HepG2 (cell line): Measurements from ENCODE around the gene UBE2O. TPM values are rescaled to one million over a fixed set of nuclear protein-coding genes. Genes with fewer than 3 reads are reported as not detected.

Experiments used
- ATAC-seq: fragments of 200-7000 bp; cut with Tn5 transposase; 3 replicates; pipeline ENCODE4 v1.9.1; 2020; ENCODE audit warnings: mild to moderate bottlenecking, moderate library complexity
- BruUV-seq: library from RNA; stranded (reverse); fragments of 400-500 nt; replicated peaks from 2 replicates; lab custom pipeline; 2021; lab: Mats Ljungman, UMichigan
- CTCF ChIA-PET: fragments of 300-600 bp; formaldehyde crosslinking; extraction: SDS; loops from one replicate; lab custom pipeline; 2021; ENCODE audit warnings: low total read pairs, inconsistent platforms, low intra/inter-chr PET ratio; lab: Yijun Ruan, JAX
- POLR2A ChIA-PET: fragments of 350-600 bp; sonication (Branson Sonifier 250); formaldehyde crosslinking; loops from one replicate; lab custom pipeline; 2020; ENCODE audit warnings: antibody characterized with exemption, inconsistent platforms; lab: Yijun Ruan, JAX
- DNase-seq: peaks from one replicate; pipeline ENCODE4 v3.0.0-alpha.2; 2015; ENCODE audit warnings: low spot score
- FAIRE-seq: peaks from 3 replicates; lab custom pipeline; 2011; peaks lifted over from hg19 to GRCh38; lab: Jason Lieb, UNC
- H2AFZ ChIP-seq: one replicate; pipeline ENCODE4 v1.6.1; 2011; ENCODE audit warnings: low read length, inconsistent platforms
- H3K27ac ChIP-seq: fragments of 300-600 bp; 3 replicates; pipeline ENCODE4 v1.8.0; 2011; ENCODE audit warnings: mixed run types, mild to moderate bottlenecking, mixed read lengths, low read length, inconsistent platforms; ENCODE audit not compliant: insufficient read depth; ENCODE audit errors: extremely low read length
- H3K27me3 ChIP-seq, 2 experiments: fragments of 200-600 bp in 1 of 2; 2 replicates in 1 of 2; 3 replicates in 1 of 2; pipeline versions ENCODE4 v1.6.0 to v1.8.0; 2011; ENCODE audit warnings: low read length in 2 of 2, mild to moderate bottlenecking in 2 of 2, moderate library complexity in 2 of 2, inconsistent platforms in 1 of 2; ENCODE audit not compliant: insufficient read depth in 2 of 2, control insufficient read depth in 1 of 2
- H3K36me3 ChIP-seq, 2 experiments: fragments of 200-600 bp in 1 of 2; replicated peaks in 1 of 2; 2 replicates in 1 of 2; 3 replicates in 1 of 2; pipeline versions ENCODE4 v1.5.1 to v1.8.0; 2011; ENCODE audit warnings: low read length in 2 of 2, inconsistent platforms in 1 of 2; ENCODE audit not compliant: insufficient read depth in 2 of 2, control insufficient read depth in 1 of 2
- H3K4me1 ChIP-seq: 2 replicates; pipeline ENCODE4 v1.5.1; 2012; ENCODE audit warnings: low read length, inconsistent platforms; ENCODE audit not compliant: insufficient read depth
- H3K4me2 ChIP-seq: 2 replicates; pipeline ENCODE4 v1.6.0; 2011; ENCODE audit warnings: low read depth, low read length, inconsistent platforms
- H3K4me3 ChIP-seq, 3 experiments: fragments of 200-600 bp in 1 of 3; sonication (generic), shearing (Covaris generic) in 1 of 3; replicated peaks in 1 of 3; 2 replicates each; pipeline ENCODE4 v1.5.1; 2011 to 2016; ENCODE audit warnings: low read length in 3 of 3, inconsistent platforms in 2 of 3, low read depth in 2 of 3, mild to moderate bottlenecking in 2 of 3, control low read depth in 1 of 3, mixed read lengths in 1 of 3; ENCODE audit not compliant: insufficient read depth in 1 of 3
- H3K79me2 ChIP-seq: one replicate; pipeline ENCODE4 v1.6.1; 2011; ENCODE audit warnings: low read length, inconsistent platforms; ENCODE audit not compliant: insufficient read depth
- H3K9ac ChIP-seq: 2 replicates; pipeline ENCODE4 v1.6.0; 2011; ENCODE audit warnings: mild to moderate bottlenecking, low read depth, low read length, inconsistent platforms; ENCODE audit not compliant: insufficient read depth
- H3K9me3 ChIP-seq: 2 replicates; pipeline ENCODE4 v1.5.1; 2012; ENCODE audit warnings: mild to moderate bottlenecking, low read length
- H4K20me1 ChIP-seq: 2 replicates; pipeline ENCODE4 v1.6.0; 2011; ENCODE audit warnings: inconsistent platforms, mild to moderate bottlenecking, low read length, moderate library complexity; ENCODE audit not compliant: insufficient read depth
- CENPT ChIP-seq: sonication (generic); formaldehyde crosslinking; IDR thresholded peaks from 2 replicates; pipeline ENCODE4 v1.8.0; 2022; ENCODE audit warnings: low read depth, mild to moderate bottlenecking, moderate library complexity, missing genetic modification reagents
- DMAP1 ChIP-seq: IDR thresholded peaks from 2 replicates; pipeline ENCODE4 v1.6.1; 2016
- RAD51 ChIP-seq: fragments of 450-650 bp; IDR thresholded peaks from 2 replicates; pipeline ENCODE4 v1.6.1; 2016; ENCODE audit warnings: borderline replicate concordance
- TCF7 ChIP-seq: sonication (generic); IDR thresholded peaks from 2 replicates; pipeline ENCODE4 v1.6.1; 2016; ENCODE audit warnings: antibody characterized with exemption, low read depth
- ZNF333 ChIP-seq: sonication (generic); formaldehyde crosslinking; IDR thresholded peaks from 2 replicates; pipeline ENCODE4 v1.4.0; 2020; ENCODE audit warnings: mild to moderate bottlenecking, missing genetic modification reagents, borderline replicate concordance
- ZNF383 ChIP-seq: sonication (generic); formaldehyde crosslinking; IDR thresholded peaks from 2 replicates; pipeline ENCODE4 v1.4.0; 2020; ENCODE audit warnings: missing genetic modification reagents, mild to moderate bottlenecking, borderline replicate concordance
- ZNF556 ChIP-seq: sonication (generic); formaldehyde crosslinking; IDR thresholded peaks from 2 replicates; pipeline ENCODE4 v1.4.0; 2020; ENCODE audit warnings: mild to moderate bottlenecking, missing genetic modification reagents, borderline replicate concordance
- ZNF567 ChIP-seq: sonication (generic); formaldehyde crosslinking; IDR thresholded peaks from 2 replicates; pipeline ENCODE4 v1.8.1; 2023; ENCODE audit warnings: mild to moderate bottlenecking, missing genetic modification reagents, borderline replicate concordance
- ZNF7 ChIP-seq: IDR thresholded peaks from 2 replicates; pipeline ENCODE4 v1.6.1; 2016; ENCODE audit warnings: missing biosample characterization, missing genetic modification reagents
- ZNF720 ChIP-seq: sonication (generic); formaldehyde crosslinking; IDR thresholded peaks from 2 replicates; pipeline ENCODE4 v1.4.0; 2020; ENCODE audit warnings: missing genetic modification reagents
- WGBS: methylation state at CpG from one replicate; pipeline ENCODE4 v1.1.6; 2017; ENCODE audit warnings: low lambda C conversion rate; 5-methylcytosine and 5-hydroxymethylcytosine counted together
- in situ Hi-C: cut with HindIII; loops from 2 replicates; pipeline ENCODE4 v1.10.0; 2017; ENCODE audit warnings: low pct_unique_long_range_greater_than_20kb; ENCODE audit not compliant: extremely low pct_ligation_motif_present
- intact Hi-C: fragments of 100-400 bp; cut with micrococcal nuclease; formaldehyde crosslinking; loops from one replicate; pipeline ENCODE4 v1.10.0; 2022; ENCODE audit not compliant: unreplicated experiment
- polyA plus RNA-seq, 8 experiments: library from polyadenylated mRNA; depleted of rRNA in 3 of 8; stranded (reverse) in 7 of 8; unstranded in 1 of 8; fragments of >200 nt; fragmentation: Illumina TruSeq in 4 of 8; extraction: Trizol in 4 of 8; gene quantifications; 2 replicates each; pipeline versions ENCODE4 v1.2.1 to v1.2.3, GENCODE V29; 2011 to 2016; ENCODE audit warnings: low read depth in 4 of 8, missing spikeins in 1 of 8, mixed read lengths in 1 of 8; ENCODE audit not compliant: insufficient read depth in 1 of 8
- total RNA-seq, 5 experiments: library from RNA; depleted of rRNA; stranded (reverse); fragments of >200 nt; fragmentation: Illumina TruSeq; extraction: Trizol; gene quantifications; 2 replicates each; pipeline ENCODE4 v1.2.3, GENCODE V29; 2016; ENCODE audit warnings: low read depth in 1 of 5
- TF ChIP-seq, protein P1 (sequence below): sonication (generic); formaldehyde crosslinking; IDR thresholded peaks from 2 replicates; pipeline ENCODE4 v1.5.1; 2020; ENCODE audit warnings: missing genetic modification reagents, mild to moderate bottlenecking, borderline replicate concordance
- TF ChIP-seq, protein P2 (sequence below): sonication (generic); formaldehyde crosslinking; IDR thresholded peaks from 2 replicates; pipeline ENCODE4 v1.4.0; 2020; ENCODE audit warnings: missing genetic modification reagents, borderline replicate concordance
- TF ChIP-seq, protein P3 (sequence below): IDR thresholded peaks from 2 replicates; pipeline ENCODE4 v1.6.1; 2016; ENCODE audit warnings: mild to moderate bottlenecking, missing biosample characterization, missing genetic modification reagents
- TF ChIP-seq, protein P4 (sequence below): sonication (generic); formaldehyde crosslinking; IDR thresholded peaks from 2 replicates; pipeline ENCODE4 v1.9.0; 2021; ENCODE audit warnings: mild to moderate bottlenecking, missing genetic modification reagents

Gene UBE2O
- total and polyA plus RNA-seq, 2 of the 13 experiments (the other 11 are each of a cell fraction or from before 2014, with no cell fraction given), result 21.5 to 23.5 TPM

DNA sequence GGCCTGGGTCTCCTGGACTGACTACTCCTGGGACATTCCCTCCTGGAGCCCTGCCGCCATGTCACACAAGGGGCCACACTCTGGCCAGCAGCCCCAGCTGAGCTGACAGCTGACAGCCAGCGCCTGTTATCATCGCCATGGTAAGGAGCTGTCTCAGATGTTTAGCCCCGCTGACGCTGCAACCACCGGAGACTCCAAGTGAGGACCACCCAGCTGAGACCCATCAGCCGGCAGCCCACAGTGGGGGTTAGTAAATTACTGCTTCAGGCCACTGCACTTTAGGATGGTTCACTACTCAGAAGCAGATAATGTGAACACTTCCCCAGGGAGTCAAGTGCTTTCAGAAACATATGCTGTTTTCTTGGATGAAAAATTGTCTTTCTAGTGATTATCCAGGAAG is 83.1 kb downstream of the UBE2O start (continued):
- TF ChIP-seq ZNF333 (CRISPR knock-in tag) (no peak), ZNF556 (CRISPR knock-in tag) (no peak), ZNF720 (CRISPR knock-in tag) (no peak), ZNF383 (CRISPR knock-in tag) (no peak)

DNA sequence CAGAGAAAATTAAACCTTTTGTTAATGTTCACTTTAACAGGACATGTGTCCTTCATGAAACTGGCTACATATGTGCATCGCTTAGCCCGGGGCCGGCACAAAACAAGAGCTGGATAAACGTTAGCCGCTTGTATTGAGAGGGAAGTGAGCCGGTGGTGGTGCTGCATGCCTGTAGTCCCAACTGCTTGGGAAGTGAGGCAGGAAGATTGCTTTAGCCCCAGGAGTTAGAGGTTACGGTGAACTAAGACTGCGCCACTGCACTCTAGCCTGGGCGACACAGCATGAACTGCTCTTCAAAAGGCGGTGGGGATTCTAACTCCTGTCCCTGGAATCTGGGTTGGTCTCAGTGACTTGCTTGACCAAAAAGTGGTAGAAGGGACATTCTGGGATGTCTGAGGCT is 83.6 kb downstream of the UBE2O start:
- H3K36me3 ChIP-seq, result no peaks in the 10 kb centered on the region
- no peak overlapping the region for H3K9ac ChIP-seq
- H3K9me3 ChIP-seq, result peaks cover 8% of the 10 kb centered on the region
- no peak for DNase-seq
- intact Hi-C loops (no loop called here), in situ Hi-C loops (no loop called here)
- ChIA-PET POLR2A (interaction anchor here (1.6 to 24.7 kb wide), 2 partner anchors 14 to 16 kb away, joined by 9 to 1379 read pairs; partner anchors contain the start of genes PRPSAP1 and SPHK1), CTCF (interaction anchor here (2.1 kb wide), 1 partner anchor 16 kb away, joined by 12 read pairs; the partner anchor contains the start of gene SPHK1)
- ATAC-seq, result no peak
- H3K79me2 ChIP-seq, result no peaks in the 10 kb centered on the region
- BruUV-seq, result no TSS peak
- peaks cover 84% of the 10 kb centered on the region for H3K4me1 ChIP-seq
- H3K4me3 ChIP-seq, result no peak overlapping the region
- H3K4me2 ChIP-seq, result no peak overlapping the region
- no peaks in the 10 kb centered on the region for H3K27me3 ChIP-seq
- no peaks in the 10 kb centered on the region for H4K20me1 ChIP-seq
- FAIRE-seq, result no peak
- H3K27ac ChIP-seq, result no peak overlapping the region
- no peak overlapping the region for H2AFZ ChIP-seq
- 96% methylated on average over 10 of the region's 10 CpGs for WGBS
- TF ChIP-seq ZNF567 (CRISPR knock-in tag) (no peak), CENPT (no peak), ZNF7 (CRISPR knock-in tag) (no peak), RAD51 (no peak), DMAP1 (no peak), TCF7 (no peak)
- TF ChIP-seq, protein P1, sequence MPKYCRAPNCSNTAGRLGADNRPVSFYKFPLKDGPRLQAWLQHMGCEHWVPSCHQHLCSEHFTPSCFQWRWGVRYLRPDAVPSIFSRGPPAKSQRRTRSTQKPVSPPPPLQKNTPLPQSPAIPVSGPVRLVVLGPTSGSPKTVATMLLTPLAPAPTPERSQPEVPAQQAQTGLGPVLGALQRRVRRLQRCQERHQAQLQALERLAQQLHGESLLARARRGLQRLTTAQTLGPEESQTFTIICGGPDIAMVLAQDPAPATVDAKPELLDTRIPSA (CRISPR knock-in tag), result no peak
- TF ChIP-seq, protein P2, sequence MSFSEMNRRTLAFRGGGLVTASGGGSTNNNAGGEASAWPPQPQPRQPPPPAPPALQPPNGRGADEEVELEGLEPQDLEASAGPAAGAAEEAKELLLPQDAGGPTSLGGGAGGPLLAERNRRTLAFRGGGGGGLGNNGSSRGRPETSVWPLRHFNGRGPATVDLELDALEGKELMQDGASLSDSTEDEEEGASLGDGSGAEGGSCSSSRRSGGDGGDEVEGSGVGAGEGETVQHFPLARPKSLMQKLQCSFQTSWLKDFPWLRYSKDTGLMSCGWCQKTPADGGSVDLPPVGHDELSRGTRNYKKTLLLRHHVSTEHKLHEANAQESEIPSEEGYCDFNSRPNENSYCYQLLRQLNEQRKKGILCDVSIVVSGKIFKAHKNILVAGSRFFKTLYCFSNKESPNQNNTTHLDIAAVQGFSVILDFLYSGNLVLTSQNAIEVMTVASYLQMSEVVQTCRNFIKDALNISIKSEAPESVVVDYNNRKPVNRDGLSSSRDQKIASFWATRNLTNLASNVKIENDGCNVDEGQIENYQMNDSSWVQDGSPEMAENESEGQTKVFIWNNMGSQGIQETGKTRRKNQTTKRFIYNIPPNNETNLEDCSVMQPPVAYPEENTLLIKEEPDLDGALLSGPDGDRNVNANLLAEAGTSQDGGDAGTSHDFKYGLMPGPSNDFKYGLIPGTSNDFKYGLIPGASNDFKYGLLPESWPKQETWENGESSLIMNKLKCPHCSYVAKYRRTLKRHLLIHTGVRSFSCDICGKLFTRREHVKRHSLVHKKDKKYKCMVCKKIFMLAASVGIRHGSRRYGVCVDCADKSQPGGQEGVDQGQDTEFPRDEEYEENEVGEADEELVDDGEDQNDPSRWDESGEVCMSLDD (CRISPR knock-in tag), result no peak
- TF ChIP-seq, protein P3, sequence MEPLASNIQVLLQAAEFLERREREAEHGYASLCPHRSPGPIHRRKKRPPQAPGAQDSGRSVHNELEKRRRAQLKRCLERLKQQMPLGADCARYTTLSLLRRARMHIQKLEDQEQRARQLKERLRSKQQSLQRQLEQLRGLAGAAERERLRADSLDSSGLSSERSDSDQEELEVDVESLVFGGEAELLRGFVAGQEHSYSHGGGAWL (CRISPR knock-in tag), result no peak
- TF ChIP-seq, protein P4, sequence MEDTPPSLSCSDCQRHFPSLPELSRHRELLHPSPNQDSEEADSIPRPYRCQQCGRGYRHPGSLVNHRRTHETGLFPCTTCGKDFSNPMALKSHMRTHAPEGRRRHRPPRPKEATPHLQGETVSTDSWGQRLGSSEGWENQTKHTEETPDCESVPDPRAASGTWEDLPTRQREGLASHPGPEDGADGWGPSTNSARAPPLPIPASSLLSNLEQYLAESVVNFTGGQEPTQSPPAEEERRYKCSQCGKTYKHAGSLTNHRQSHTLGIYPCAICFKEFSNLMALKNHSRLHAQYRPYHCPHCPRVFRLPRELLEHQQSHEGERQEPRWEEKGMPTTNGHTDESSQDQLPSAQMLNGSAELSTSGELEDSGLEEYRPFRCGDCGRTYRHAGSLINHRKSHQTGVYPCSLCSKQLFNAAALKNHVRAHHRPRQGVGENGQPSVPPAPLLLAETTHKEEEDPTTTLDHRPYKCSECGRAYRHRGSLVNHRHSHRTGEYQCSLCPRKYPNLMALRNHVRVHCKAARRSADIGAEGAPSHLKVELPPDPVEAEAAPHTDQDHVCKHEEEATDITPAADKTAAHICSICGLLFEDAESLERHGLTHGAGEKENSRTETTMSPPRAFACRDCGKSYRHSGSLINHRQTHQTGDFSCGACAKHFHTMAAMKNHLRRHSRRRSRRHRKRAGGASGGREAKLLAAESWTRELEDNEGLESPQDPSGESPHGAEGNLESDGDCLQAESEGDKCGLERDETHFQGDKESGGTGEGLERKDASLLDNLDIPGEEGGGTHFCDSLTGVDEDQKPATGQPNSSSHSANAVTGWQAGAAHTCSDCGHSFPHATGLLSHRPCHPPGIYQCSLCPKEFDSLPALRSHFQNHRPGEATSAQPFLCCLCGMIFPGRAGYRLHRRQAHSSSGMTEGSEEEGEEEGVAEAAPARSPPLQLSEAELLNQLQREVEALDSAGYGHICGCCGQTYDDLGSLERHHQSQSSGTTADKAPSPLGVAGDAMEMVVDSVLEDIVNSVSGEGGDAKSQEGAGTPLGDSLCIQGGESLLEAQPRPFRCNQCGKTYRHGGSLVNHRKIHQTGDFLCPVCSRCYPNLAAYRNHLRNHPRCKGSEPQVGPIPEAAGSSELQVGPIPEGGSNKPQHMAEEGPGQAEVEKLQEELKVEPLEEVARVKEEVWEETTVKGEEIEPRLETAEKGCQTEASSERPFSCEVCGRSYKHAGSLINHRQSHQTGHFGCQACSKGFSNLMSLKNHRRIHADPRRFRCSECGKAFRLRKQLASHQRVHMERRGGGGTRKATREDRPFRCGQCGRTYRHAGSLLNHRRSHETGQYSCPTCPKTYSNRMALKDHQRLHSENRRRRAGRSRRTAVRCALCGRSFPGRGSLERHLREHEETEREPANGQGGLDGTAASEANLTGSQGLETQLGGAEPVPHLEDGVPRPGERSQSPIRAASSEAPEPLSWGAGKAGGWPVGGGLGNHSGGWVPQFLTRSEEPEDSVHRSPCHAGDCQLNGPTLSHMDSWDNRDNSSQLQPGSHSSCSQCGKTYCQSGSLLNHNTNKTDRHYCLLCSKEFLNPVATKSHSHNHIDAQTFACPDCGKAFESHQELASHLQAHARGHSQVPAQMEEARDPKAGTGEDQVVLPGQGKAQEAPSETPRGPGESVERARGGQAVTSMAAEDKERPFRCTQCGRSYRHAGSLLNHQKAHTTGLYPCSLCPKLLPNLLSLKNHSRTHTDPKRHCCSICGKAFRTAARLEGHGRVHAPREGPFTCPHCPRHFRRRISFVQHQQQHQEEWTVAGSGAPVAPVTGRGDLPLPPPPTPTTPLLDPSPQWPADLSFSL (CRISPR knock-in tag), result no peak
